Astrocyte (in vitro differentiated cells and primary cell): Measurements from ENCODE around the gene CAVIN3.

ENCODE experiments used
- EZH2 ChIP-seq: IDR thresholded peaks from 2 replicates; pipeline ENCODE4 v1.6.1; 2012; ENCODE audit warnings: mild to moderate bottlenecking, low read length, inconsistent platforms; ENCODE audit not compliant: insufficient read depth
- TF ChIP-seq, protein P1 (sequence below): IDR thresholded peaks from 2 replicates; pipeline ENCODE4 v1.5.1; 2011; ENCODE audit warnings: low read depth, mild to moderate bottlenecking, inconsistent platforms, low read length, moderate library complexity; ENCODE audit not compliant: insufficient read depth

DNA sequence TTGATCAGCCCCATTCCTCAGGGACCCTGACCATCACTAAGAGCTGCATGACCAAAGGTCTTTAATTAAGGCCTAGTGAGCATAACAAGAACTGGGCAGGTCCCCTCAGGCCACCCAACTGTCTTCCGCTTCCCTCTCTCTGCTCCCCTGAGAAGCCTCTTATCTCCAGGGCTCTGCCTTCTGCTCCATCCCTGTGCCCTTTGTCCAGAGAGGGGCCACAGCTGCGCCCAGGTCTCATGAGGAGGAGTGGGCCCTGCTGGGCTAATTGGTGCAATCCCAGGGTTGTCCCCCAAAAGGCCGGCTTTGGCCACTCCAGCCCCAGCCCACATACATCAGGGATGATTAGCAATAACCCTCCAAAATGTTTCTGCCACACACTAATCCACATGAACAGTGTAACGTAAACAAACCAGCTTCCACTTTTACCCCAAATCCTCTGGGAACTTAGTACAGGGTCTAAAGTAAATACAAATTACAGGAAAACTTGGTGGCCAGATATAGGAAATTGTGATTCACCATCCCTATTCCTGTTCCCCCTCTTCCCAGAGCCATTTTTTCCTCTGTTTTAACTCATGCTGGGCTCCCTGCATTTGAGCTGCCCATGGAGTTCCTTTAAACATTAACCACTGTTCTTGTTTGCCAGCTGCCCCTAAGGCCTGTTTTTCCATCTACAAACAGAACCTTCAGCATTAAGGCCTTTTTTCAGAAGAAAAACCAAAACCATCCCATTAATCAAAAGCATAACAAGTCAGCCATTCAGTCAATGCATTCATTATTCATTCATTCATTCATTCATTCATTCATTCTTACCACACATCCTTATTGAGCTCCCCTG, 34.6 kb upstream of the CAVIN3 start:
- TF ChIP-seq, protein P1, sequence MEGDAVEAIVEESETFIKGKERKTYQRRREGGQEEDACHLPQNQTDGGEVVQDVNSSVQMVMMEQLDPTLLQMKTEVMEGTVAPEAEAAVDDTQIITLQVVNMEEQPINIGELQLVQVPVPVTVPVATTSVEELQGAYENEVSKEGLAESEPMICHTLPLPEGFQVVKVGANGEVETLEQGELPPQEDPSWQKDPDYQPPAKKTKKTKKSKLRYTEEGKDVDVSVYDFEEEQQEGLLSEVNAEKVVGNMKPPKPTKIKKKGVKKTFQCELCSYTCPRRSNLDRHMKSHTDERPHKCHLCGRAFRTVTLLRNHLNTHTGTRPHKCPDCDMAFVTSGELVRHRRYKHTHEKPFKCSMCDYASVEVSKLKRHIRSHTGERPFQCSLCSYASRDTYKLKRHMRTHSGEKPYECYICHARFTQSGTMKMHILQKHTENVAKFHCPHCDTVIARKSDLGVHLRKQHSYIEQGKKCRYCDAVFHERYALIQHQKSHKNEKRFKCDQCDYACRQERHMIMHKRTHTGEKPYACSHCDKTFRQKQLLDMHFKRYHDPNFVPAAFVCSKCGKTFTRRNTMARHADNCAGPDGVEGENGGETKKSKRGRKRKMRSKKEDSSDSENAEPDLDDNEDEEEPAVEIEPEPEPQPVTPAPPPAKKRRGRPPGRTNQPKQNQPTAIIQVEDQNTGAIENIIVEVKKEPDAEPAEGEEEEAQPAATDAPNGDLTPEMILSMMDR = no peak
- no peak for TF ChIP-seq EZH2
